22Rv1 (cell line): ENCODE results near the gene LRRK1.

ENCODE experiments used
- CTCF ChIP-seq: fragments of 450-650 bp; IDR thresholded peaks from 2 replicates; pipeline ENCODE4 v1.5.1; 2017; ENCODE audit warnings: mild to moderate bottlenecking
- ZFX ChIP-seq: fragments of 450-650 bp; IDR thresholded peaks from 2 replicates; pipeline ENCODE4 v1.6.1; 2017; ENCODE audit warnings: antibody characterized with exemption, borderline replicate concordance

GRCh38 chr15:101066501-101067408 lies 147.6 kb downstream of the LRRK1 start:
- no peak for TF ChIP-seq CTCF
- no peak for TF ChIP-seq ZFX
